ENCODE results near the gene CD34.
"Not testable (repeated sequence)": the region's sequence is repeated elsewhere in the genome, so short reads cannot be mapped to it uniquely, and the experiment has no call there.

The CD34 gene

DNA sequence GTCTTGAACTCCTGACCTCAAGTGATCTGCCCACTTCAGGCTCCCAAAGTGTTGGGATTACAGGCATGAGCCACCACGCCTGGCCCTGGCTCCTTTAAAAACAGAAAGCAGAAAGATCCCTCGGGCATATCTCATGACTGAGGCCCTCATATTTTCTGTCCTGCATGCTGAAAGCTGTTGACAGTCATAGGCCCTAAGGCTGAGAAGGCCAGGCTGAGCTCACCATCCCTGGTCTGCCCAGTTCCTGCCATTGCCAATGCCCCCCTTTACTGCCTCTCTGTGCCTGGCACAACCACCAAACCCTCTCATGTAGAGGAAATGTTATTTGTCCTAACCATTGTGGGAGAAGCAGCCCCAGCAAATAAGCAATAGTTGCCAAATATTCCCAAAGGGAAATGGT is 12.7 kb downstream of the CD34 start:
- DNase-seq (ENCODE audit: low read depth): no peak

DNA sequence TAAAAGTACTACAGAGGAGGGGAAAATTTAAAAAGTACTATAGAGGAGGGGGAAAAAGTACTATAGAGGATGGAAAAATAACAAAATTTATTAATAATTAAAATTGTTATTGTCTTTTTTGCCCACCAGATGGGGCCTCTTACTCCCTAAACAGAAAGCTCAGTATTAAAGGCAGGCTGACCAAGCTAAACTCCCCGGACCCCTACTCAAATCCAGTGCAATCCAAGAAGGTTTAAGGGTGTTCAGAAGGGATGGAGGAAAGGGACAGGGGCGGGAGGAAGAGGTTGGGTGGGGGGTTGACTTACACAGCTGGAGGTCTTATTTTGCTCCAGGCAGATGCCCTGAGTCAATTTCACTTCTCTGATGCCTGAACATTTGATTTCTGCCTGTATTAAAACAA is 13.7 kb downstream of the CD34 start:
- DNase-seq (ENCODE audit: low read depth): no peak

DNA sequence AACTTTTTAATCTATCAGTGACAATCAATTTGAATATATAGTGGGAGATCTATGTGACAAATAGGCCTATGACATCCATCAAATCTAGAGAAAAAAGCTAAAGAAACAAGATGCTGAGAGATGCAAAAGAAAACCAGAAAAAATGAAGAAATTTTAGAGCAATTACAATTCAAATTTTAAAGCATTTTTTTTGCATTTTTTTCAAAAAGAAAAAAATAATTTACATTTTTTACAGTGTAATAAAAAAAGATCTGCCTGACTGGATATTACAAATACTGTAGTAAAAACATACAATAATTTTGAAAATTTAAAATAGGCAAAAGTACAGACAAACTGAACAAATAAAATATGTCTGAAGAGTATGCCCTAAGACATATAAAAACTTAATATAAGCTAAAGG is 14.4 kb downstream of the CD34 start:
- DNase-seq (ENCODE audit: low read depth): no peak

DNA sequence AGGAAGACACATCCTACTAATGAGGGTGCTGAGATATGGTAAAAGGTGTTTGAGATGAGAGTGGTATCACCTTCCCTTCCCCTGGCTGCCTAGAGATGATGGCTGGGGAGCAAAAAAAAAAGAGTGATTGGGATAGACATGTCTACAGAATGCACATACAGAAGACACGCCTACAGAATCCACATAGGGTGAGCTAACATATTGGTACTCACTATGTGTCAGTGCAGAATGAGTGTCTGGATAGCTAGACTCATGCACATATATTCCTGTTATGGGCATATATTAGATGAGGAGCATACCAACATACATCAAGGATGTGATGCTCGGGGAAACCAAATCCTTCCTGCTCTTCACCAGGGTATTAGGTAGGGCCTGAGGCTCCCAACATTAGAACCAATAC is 16.2 kb downstream of the CD34 start:
- no peak for DNase-seq (ENCODE audit: low read depth)

DNA sequence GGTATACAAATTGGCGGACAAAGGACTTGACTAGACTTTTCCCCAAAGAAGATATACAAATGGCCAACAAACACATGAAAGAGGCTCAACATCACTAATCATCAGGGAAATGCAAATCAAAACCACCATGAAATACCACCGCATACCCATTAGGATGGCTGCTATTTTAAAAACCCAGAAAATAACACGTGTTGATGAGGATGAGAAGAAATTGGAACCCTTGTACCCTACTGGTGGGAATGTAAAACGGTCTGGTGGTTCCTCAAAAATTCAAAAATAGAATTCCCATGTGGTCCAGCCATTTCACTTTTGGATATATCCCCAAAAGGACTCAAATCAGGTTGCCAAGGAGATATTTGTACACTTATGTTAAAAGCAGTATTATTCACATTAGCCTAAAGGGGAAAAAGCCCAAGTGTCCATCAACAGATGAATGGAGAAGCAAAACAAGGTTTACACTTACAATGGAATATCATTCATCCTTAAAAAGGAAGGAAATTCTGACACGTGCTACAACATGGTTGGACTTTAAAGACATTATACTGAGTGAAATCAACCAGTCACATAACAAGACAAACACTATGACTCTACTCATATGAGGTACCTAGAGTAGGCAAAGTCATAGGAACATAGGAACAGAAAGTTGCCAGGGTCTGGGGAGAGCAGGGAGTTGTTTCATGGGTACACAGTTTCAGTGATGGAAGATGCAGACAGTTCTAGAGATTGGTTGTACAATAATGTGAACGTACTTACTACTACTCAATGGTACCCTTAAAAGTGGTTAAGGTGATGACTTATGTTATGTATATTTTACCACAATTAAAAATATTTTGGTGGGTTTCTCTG is 17.0 kb downstream of the CD34 start:
- DNase-seq (ENCODE audit: low read depth): no peak

DNA sequence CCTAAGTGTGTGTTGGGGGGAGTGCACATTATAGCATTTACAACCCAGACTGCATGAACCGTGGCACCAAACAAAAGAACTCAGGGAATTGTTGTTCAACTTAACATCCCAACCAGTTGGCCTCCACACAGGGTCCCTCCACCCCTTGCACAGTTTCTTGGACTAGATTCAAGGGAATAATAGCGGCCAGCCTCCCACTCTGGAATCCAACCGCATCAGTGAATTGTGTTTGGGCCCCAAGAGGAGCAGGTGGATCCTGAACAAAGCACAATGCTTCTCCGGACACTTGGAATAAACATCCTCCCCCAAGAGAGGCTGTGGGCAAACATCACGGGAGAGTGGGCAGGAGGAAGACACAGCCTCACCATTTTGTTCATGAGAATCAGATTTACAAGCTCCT is 18.2 kb downstream of the CD34 start:
- no peak for DNase-seq (ENCODE audit: low read depth)

DNA sequence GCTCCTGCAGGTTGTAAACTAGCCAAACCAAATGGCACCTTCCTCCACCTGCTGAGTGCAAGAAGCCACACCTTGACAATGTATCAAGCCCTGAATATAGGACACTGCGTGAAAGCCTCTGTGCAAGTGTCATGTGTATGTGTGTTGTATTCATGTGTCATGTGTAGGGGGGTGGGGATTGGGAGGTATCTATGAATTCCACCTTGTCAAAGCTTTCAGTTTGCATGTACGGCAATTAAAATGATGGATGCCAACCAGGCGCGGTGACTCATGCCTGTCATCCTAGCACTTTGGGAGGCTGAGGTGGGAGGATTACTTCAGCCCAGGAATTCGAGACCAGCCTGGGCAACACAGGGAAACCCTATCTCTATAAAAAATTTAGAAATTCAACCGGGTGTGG is 19.8 kb downstream of the CD34 start:
- no peak for DNase-seq (ENCODE audit: low read depth)

DNA sequence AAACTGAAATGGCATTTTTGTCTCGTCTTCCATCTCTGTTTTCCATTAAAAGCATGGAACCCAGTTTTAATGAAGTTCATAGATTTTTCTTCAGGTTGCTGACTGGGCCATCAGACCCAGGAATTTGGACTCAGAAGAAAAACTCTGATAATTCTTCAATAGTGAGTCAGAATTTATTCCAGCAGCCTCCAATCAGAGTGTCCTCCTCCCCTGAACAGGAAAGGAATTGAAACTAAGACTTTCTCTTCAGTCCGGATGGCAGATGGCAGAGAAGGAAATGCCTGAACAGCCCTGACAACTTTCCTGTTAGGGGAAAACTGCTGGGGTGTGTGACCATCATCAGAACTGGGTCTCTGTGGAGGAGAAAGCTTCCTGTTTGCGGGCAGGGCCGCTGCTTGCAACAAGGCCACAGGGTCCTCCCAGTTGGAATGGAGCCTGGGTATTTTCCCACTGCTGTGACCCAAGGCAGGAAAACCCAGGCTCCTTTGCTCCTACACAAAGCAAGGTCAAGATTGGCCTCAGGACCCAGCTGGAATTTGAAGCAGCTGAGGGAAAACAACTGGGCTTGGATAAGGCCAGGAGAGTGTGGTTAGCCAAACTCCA is 20.7 kb downstream of the CD34 start:
- DNase-seq (ENCODE audit: low read depth): peak; percentile 48

DNA sequence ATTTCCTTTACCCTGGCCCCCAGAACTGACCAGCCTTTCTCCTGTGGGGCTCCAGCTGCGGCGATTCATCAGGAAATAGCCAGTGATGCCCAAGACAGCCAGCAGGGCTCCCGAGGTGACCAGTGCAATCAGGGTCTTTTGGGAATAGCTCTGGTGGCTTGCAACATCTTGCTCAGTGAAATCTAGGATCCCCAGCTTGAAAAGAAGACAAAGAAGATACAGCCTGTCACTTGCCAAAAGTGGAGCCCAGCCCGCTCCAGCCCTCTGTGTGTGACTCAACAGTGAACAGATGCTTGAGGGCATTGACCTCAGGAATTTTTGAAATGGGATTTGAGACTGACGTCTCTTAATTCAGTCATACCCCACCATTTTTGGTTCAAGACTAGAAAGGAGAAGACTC is 22.3 kb downstream of the CD34 start:
- no peak for DNase-seq (ENCODE audit: low read depth)

DNA sequence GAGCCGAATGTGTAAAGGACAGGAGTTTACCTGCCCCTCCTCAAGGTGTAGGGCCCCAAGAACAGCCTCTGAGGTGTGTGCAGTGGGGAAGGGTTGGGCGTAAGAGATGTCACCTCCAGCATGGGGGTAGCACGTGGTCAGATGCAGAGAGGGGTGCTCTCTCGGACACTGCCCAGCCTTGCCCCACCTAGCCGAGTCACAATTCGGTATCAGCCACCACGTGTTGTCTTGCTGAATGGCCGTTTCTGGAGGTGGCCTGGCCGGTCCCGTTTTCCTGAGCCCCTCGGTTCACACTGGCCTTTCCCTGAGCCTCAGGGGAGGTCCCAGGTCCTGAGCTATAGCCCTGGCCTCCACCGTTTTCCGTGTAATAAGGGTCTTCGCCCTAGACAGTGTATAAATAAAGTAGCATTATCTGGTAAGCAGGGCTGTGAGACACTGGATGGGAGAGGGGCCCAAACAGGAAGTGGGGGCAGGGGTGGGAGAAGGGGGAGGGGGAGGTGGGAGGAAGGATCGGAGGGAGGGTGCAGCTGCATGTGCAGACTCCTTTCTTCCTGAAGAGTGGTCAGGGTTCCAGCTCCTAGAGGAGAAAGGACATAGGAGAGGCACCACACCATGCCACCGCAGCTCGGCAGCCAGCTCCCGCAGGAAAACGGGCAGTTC is 23.3 kb downstream of the CD34 start:
- no peak for DNase-seq (ENCODE audit: low read depth)

DNA sequence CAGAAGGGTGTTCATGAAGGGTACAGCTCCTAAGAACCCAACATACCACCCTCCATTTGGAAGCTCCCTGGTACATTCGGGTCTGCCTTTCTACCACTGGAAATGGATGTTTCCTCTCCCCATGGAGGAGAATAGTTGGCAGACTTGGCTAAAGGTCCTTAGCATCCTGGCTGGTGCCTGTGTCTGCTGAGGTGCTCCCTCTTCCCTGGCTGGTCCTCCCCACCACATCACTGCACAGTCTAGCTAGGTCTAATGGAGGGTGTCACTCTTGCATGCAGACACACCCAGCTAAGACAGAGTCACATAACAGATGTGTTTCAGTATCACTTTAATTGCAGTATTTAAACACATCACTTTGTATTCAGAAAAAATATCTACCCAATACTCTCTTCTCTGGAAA is 24.7 kb downstream of the CD34 start:
- DNase-seq (ENCODE audit: low read depth): no peak

DNA sequence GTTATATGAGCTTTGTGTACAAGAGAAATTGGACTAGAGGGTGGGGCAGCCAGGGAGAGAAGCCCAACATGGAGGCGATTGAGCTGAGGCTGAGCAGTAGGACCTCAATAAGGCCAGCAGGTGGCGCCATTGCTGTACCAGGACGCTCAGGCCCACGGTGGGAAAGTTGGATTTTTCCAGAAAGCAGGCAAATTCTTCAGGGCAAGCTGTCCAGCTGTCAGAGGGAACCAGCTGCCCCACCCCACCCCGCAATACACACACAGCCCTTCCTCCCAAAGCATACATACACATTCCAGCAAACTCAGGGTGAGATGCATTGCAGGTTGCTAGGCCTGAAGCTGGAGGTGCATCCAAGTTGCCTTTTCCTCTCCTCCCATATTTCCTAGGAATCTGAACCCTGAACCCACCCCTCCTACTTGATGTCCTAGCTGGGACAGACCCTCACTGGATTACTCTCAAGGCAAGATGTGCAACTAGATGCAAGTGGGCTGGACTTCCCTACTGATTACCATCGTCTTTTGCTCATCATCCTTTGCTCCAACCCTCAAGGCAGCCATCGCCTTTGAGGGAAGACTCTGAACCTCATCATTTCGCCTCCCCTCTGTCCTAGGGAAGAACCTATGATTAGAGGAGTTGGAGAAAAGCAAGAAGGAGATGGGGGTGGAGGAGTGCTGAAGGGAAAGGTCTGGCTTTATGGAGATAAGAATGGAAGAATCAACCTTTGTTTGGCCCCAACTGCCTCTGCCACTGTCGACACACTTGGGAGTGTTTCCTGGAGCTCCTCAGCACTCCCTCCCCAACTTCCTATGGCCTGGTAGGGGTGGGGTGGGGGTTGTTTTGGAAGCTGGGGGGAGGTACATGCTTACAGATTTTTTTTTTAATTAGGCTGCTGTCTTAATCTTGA is 25.5 kb downstream of the CD34 start:
- peak; percentile 41 for DNase-seq (ENCODE audit: low read depth)

DNA sequence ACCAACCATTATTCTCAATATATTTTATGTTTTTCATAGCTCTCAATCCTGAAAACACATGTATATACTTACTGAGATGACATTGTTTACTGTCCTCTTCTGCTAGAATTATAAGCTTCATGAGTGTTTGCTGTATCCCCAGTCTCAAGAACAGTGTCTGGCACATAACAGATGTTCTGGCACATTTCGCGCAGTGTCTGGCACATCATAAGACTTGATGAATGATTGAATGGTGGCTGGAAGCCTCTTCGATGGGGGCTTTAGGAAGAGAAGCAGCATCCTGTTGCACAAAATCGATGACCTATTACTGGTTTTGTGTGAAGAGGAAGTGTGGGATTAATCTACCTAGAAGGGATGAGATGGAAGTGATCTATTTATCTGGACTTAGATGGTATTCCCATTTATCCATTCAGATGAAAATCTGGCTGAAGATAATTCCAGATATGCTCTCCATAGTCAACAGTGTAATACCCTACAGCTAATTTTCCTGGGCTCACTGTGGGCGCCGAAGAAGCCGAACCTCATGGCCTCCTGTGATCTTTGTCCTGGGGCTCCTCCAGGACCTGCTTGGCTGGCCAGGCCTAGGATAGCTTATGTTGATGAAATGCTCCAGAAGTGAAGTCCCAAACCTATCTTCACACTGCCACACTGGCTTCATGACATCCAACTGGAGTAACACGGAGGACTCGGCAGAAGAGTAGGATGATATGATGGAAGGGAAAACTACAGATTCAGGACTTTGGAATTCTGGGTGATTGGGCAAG is 26.5 kb downstream of the CD34 start:
- DNase-seq (ENCODE audit: low read depth): no peak

DNA sequence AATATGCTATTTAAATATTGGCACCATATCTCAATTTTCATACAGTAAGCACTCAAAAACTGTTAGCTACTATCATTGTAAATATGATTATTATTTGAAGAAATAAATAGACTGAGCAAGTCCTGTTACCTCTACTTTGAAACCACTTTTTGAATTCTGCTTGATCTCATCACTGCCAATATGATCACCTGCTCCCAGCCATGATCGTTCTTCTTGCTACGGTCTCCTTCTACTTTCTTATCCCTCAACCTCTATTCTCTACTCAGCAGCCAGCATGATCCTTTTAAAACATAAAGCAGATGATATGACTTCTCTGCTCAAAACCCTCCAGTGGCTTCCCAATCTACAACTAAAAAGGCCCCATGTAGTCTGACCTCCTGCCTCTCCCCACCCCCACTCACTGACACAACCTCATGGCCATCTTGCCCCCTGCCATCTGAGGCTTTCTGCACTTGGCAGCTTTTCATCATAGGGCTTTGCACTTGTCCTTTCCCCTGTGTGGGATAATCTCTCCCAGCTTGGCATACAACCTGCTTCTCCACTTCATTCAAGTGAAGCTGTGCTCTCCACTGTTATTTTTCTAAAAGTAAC is 27.2 kb downstream of the CD34 start:
- DNase-seq (ENCODE audit: low read depth): no peak

DNA sequence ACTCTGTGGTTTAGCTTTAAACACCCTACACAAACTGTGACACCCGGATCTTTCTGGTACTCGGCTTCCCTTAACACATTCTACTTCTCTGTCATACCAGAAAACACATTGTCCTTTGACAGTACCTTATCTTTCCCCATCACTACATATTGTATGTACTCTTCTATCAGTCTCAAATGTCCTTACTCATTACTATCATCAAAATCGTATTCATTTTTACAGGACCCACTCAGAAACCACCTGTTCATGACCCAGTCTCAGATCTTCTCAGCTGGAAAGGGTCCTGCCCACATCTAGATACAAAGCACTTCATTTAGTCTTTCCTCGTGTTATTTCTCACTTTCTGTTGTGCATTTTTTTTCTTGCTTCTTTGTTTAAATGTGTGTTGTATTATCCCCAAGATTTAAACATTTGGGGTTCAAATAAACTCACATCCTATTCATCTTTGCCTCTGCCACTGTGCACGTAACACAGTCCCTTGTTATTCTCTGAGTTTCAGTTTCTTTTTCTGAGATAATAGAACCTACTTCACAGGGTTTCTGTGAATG is 27.7 kb downstream of the CD34 start:
- DNase-seq (ENCODE audit: low read depth): no peak

DNA sequence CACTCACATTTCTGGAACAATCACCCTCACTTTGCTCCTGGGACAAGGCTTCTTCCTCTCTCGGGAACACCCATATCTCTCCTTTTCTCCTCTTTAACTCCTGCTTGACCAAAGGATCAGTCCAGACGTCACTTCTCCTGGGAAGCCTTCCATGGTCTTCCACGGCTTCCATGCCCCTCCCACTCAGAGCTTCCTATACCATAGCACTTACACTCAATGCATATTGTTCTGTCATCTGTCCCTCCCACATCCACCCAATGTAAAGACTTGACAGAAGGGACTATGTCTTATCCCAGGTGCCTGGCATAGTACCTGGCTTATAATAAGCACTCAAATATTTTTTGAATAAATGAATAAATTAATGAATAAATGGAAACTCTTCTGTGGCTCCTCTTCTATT is 28.2 kb downstream of the CD34 start:
- no peak for DNase-seq (ENCODE audit: low read depth)

DNA sequence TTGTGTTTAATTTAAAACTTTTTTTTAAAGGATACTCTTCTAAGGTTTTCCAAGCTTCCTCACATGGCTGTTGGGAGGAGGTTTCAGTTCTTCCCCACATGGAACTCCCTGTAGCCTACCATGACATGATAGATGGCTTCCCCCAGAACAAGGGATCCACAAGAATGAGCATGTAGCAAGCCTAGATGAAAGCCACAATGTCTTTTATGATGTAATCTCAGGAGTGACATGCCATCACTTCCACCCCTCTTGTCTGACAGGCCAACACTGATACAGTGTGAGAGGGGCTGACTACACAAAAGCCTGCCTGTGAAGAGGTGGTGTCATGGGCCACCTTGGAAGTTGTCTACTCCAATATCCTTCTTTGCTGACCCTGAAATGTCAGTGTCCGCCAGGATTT is 32.0 kb downstream of the CD34 start:
- DNase-seq (ENCODE audit: low read depth): no peak

DNA sequence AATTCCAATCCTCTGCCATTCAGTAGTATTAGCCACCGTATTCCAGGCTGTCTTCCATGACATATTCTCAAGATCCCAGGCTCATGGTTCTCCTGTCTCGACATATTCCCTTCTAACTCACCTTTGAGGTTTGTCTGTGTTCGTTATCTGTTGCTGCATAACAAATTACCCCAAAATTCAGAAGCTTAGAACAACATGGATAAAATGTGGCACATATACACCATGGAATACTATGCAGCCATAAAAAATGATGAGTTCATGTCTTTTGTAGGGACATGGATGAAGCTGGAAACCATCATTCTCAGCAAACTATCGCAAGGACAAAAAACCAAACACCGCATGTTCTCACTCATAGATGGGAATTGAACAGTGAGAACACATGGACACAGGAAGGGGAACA is 33.0 kb downstream of the CD34 start:
- not testable (repeated sequence) for DNase-seq (ENCODE audit: low read depth)

DNA sequence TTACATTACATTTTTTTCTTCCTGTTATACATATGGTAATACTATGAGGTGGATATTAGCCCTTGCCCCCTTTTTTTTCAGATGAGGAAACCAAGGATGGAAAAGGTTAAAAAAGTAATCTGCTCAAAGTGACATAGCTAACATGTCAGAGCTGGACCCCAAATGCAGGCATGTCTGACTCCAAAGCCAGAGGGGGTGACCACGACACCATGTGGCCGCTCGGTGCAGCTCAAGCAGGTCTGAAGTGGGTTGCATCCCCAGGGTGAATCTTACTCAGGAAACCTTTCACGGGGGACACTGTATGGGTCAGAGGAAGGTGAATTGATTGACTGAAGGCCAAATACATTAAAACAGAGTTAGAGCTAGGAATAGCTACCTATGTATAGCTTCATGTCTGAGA is 34.8 kb downstream of the CD34 start:
- DNase-seq (ENCODE audit: low read depth): no peak

DNA sequence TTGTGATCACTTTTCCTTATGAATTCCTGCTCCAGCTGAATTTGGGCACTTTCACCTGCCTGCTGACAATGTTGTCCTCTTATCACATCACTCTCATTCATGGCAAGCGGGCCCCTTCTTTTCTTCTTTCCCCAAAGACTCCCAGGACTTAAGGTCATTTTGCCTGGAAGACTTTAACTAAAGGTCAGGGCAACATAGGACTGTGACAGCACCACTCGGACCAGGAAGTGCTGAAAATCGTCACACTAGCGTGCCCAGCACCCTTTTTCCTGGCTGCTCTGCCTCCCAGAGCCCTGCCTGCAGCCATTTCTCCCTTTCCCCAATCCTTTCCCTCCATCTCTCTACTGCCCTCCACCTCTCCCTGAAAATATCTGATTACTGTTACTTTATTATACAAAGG is 35.4 kb downstream of the CD34 start:
- no peak for DNase-seq (ENCODE audit: low read depth)
